GM12891 (cell line): Measurements from ENCODE around the gene POPDC2.

Experiments
- DNase-seq: peaks from one replicate; pipeline ENCODE4 v3.0.0; 2011; ENCODE audit warnings: low spot score; ENCODE audit not compliant: insufficient read length
- FAIRE-seq: peaks from 2 replicates; lab custom pipeline; 2011; peaks lifted over from hg19 to GRCh38; lab: Jason Lieb, UNC
- PAX5 ChIP-seq: IDR thresholded peaks from 2 replicates; pipeline ENCODE4 v1.6.1; 2011; ENCODE audit warnings: low read length, moderate library complexity, mild to moderate bottlenecking; ENCODE audit not compliant: insufficient read depth, severe bottlenecking
- POLR2A ChIP-seq: IDR thresholded peaks from 2 replicates; pipeline ENCODE4 v1.6.1; 2011; ENCODE audit warnings: low read depth, low read length, control low read depth
- POLR2AphosphoS5 ChIP-seq: IDR thresholded peaks from 2 replicates; pipeline ENCODE4 v1.6.1; 2011; ENCODE audit warnings: low read depth, low read length, control low read depth
- POU2F2 ChIP-seq: IDR thresholded peaks from 2 replicates; pipeline ENCODE4 v1.6.1; 2011; ENCODE audit warnings: low read depth, mild to moderate bottlenecking, control low read depth, low read length, moderate library complexity
- SPI1 ChIP-seq: IDR thresholded peaks from 2 replicates; pipeline ENCODE4 v1.6.1; 2011; ENCODE audit warnings: low read depth, low read length, control low read depth
- TAF1 ChIP-seq: IDR thresholded peaks from 2 replicates; pipeline ENCODE4 v1.6.1; 2011; ENCODE audit warnings: low read depth, low read length, control low read depth

The POPDC2 gene

GRCh38 chr3:119631516-119631915, 28.9 kb downstream of the POPDC2 start:
- DNase-seq (no peak), FAIRE-seq (no peak)
- TF ChIP-seq POLR2AphosphoS5 = no peak
- TF ChIP-seq TAF1 = no peak
- no peak for TF ChIP-seq PAX5
- no peak for TF ChIP-seq POLR2A
- TF ChIP-seq POU2F2 = no peak
- no peak for TF ChIP-seq SPI1

GRCh38 chr3:119630880-119631329, 29.5 kb downstream of the POPDC2 start:
- FAIRE-seq (no peak), DNase-seq (no peak)
- TF ChIP-seq POU2F2 = no peak
- no peak for TF ChIP-seq PAX5

GRCh38 chr3:119630128-119630879, 30.1 kb downstream of the POPDC2 start:
- FAIRE-seq = peak; percentile 35
- no peak for DNase-seq
- no peak for TF ChIP-seq PAX5
- TF ChIP-seq POU2F2 = no peak
- TF ChIP-seq POLR2AphosphoS5 = no peak
- no peak for TF ChIP-seq SPI1
- no peak for TF ChIP-seq TAF1
- TF ChIP-seq POLR2A = no peak

- TF ChIP-seq POLR2A (no peak; the same call in 1 of the 2 replicates), SPI1 (0 out of 2 replicates have a peak, but pooled peaks have one; percentile 37), TAF1 (no peak), POU2F2 (peak; percentile 70; the same call in 1 of the 2 replicates)
- no peak for DNase-seq
- FAIRE-seq = no peak
Observed at GRCh38 chr3:119628816-119629445, 31.5 kb downstream of the POPDC2 start.

GRCh38 chr3:119628390-119628789, 32.0 kb downstream of the POPDC2 start:
- FAIRE-seq (peak; percentile 71), DNase-seq (no peak)
- TF ChIP-seq POLR2AphosphoS5 = no peak
- no peak for TF ChIP-seq TAF1
- TF ChIP-seq SPI1 = no peak
- TF ChIP-seq POLR2A = no peak
- TF ChIP-seq PAX5 = no peak
- no peak for TF ChIP-seq POU2F2

- no peak for DNase-seq
Observed at GRCh38 chr3:119627461-119627860, 32.9 kb downstream of the POPDC2 start.

GRCh38 chr3:119626196-119626595, 34.2 kb downstream of the POPDC2 start:
- DNase-seq = no peak
- no peak for FAIRE-seq
- no peak for TF ChIP-seq PAX5
- TF ChIP-seq POU2F2 = no peak
- no peak for TF ChIP-seq SPI1
- TF ChIP-seq TAF1 = no peak
- no peak for TF ChIP-seq POLR2A
- TF ChIP-seq POLR2AphosphoS5 = no peak

More at GRCh38 chr3:119627461-119627860, 32.9 kb downstream of the POPDC2 start:
- TF ChIP-seq POU2F2 (no peak), PAX5 (no peak), TAF1 (peak; percentile 39; the same call in 1 of the 2 replicates), SPI1 (no peak; the same call in 1 of the 2 replicates), POLR2A (no peak), POLR2AphosphoS5 (no peak)
- no peak for FAIRE-seq

- TF ChIP-seq PAX5 (no peak), POU2F2 (no peak), POLR2AphosphoS5 (no peak), TAF1 (no peak), SPI1 (no peak), POLR2A (no peak)
- no peak for DNase-seq
- no peak for FAIRE-seq
Observed at GRCh38 chr3:119625451-119626153, 34.8 kb downstream of the POPDC2 start.

- no peak for DNase-seq
- FAIRE-seq = no peak
- TF ChIP-seq POU2F2 = no peak
- TF ChIP-seq POLR2A = no peak
- TF ChIP-seq POLR2AphosphoS5 = no peak
- no peak for TF ChIP-seq TAF1
- no peak for TF ChIP-seq SPI1
- TF ChIP-seq PAX5 = no peak
Observed at GRCh38 chr3:119624002-119624720, 36.2 kb downstream of the POPDC2 start.

GRCh38 chr3:119620899-119621298, 39.5 kb downstream of the POPDC2 start:
- no peak for DNase-seq
- no peak for TF ChIP-seq SPI1
- TF ChIP-seq PAX5 = no peak
- TF ChIP-seq POLR2A = no peak
- TF ChIP-seq POU2F2 = no peak
- TF ChIP-seq POLR2AphosphoS5 = no peak
- TF ChIP-seq TAF1 = no peak
- no peak for FAIRE-seq
